GM23248 (cell line): ENCODE measurements around the gene SRSF12. TPM values are rescaled to one million over a fixed set of nuclear protein-coding genes. Genes with fewer than 3 reads are reported as not detected.
"Not testable (repeated sequence)": the region's sequence is repeated elsewhere in the genome, so short reads cannot be mapped to it uniquely, and the experiment has no call there.

Source experiments
- DNase-seq: peaks from one replicate; pipeline ENCODE4 v3.0.0-alpha.2; 2015
- H2AFZ ChIP-seq: fragments of 200-600 bp; sonication (generic); 2 replicates; pipeline ENCODE4 v1.6.1; 2016; ENCODE audit warnings: antibody characterized with exemption
- H3F3A ChIP-seq: fragments of 200-600 bp; sonication (generic); 2 replicates; pipeline ENCODE4 v1.6.1; 2016; ENCODE audit warnings: mild to moderate bottlenecking, antibody characterized with exemption, mixed run types; ENCODE audit not compliant: insufficient read depth
- H3K27ac ChIP-seq: fragments of 200-600 bp; sonication (generic); 2 replicates; pipeline ENCODE4 v1.5.1; 2016; ENCODE audit warnings: mild to moderate bottlenecking
- H3K27me3 ChIP-seq: fragments of 200-600 bp; sonication (generic); replicated peaks from 2 replicates; pipeline ENCODE4 v1.6.1; 2016; ENCODE audit warnings: mild to moderate bottlenecking; ENCODE audit not compliant: insufficient read depth
- H3K36me3 ChIP-seq: fragments of 200-600 bp; sonication (generic); 2 replicates; pipeline ENCODE4 v1.6.1; 2016; ENCODE audit warnings: low read depth, mild to moderate bottlenecking
- H3K4me1 ChIP-seq: fragments of 200-600 bp; sonication (generic); 2 replicates; pipeline ENCODE4 v1.6.1; 2016; ENCODE audit warnings: mild to moderate bottlenecking; ENCODE audit not compliant: insufficient read depth
- H3K4me2 ChIP-seq: fragments of 200-600 bp; sonication (generic); one replicate; pipeline ENCODE4 v1.6.1; 2016; ENCODE audit warnings: mild to moderate bottlenecking; ENCODE audit not compliant: unreplicated experiment
- H3K4me3 ChIP-seq: fragments of 200-600 bp; sonication (generic); 2 replicates; pipeline ENCODE4 v1.5.1; 2016; ENCODE audit warnings: mild to moderate bottlenecking
- H3K79me2 ChIP-seq: fragments of 200-600 bp; sonication (generic); 2 replicates; pipeline ENCODE4 v1.6.1; 2016; ENCODE audit warnings: mild to moderate bottlenecking; ENCODE audit not compliant: insufficient read depth
- H3K9ac ChIP-seq: fragments of 200-600 bp; sonication (generic); 2 replicates; pipeline ENCODE4 v1.6.1; 2016; ENCODE audit warnings: mild to moderate bottlenecking
- H3K9me2 ChIP-seq: fragments of 200-600 bp; sonication (generic); 2 replicates; pipeline ENCODE4 v1.6.1; 2016; ENCODE audit warnings: mixed run types, mild to moderate bottlenecking, moderate library complexity; ENCODE audit not compliant: insufficient read depth
- H3K9me3 ChIP-seq: fragments of 200-600 bp; sonication (generic); one replicate; pipeline ENCODE4 v1.6.1; 2017; ENCODE audit warnings: low read depth
- H4K20me1 ChIP-seq: fragments of 200-600 bp; sonication (generic); 2 replicates; pipeline ENCODE4 v1.6.0; 2016; ENCODE audit not compliant: insufficient read depth
- EZH2 ChIP-seq: fragments of 200-600 bp; sonication (generic); IDR thresholded peaks from 2 replicates; pipeline ENCODE4 v1.6.1; 2018; ENCODE audit warnings: antibody characterized with exemption, mild to moderate bottlenecking; ENCODE audit not compliant: insufficient read depth, poor library complexity, severe bottlenecking
- EZH2phosphoT487 ChIP-seq: fragments of 200-600 bp; sonication (generic); IDR thresholded peaks from 2 replicates; pipeline ENCODE4 v1.6.1; 2018; ENCODE audit warnings: antibody characterized with exemption, moderate library complexity, mild to moderate bottlenecking, low read depth; ENCODE audit not compliant: insufficient read depth
- WGBS, 2 experiments: methylation state at CpG; one replicate each; pipeline ENCODE4 v1.1.6; 2015 to 2017; ENCODE audit warnings: low lambda C conversion rate in 2 of 2, low coverage in 1 of 2; ENCODE audit errors: missing lambda C conversion rate in 2 of 2; 5-methylcytosine and 5-hydroxymethylcytosine counted together
- in situ Hi-C: fragments of 300-500 bp; cut with MboI; formaldehyde crosslinking; loops from 2 replicates; pipeline ENCODE4 v1.15.0; 2020
- polyA plus RNA-seq: library from polyadenylated mRNA; unstranded; fragments of >200 nt; fragmentation: Nextera tagmentation; extraction: Ambion mirVana; gene quantifications from 2 replicates; pipeline ENCODE4 v1.2.1, GENCODE V29; 2016
- total RNA-seq: library from RNA; depleted of rRNA; stranded (reverse); fragments of >200 nt; shearing (Covaris generic); gene quantifications from 2 replicates; pipeline ENCODE4 v1.2.3, GENCODE V29; 2014

Gene SRSF12
- total and polyA plus RNA-seq, 2 experiments from 2014 or later = 0.59 to 0.65 TPM

DNA sequence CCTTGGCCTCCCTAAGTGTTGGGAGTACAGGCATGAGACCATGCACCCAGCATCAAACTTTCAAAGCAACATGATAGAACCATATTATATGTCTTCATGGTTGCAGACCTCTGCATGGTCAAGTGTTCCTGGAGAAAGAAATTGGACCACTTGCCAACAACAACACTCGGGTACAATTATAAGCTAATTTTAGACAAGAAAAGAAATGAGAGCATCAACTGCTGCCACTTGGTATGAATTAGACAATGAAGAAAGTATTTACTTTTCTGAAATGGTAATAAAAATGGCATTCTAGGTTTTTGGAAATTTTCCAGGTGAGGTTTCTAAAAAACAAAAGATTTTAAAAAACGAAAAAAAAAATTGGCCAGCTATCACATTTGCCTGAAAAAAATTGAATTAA lies 20.3 kb upstream of the SRSF12 start:
- Histone ChIP-seq H3K79me2 (no peaks in the 10 kb centered on the region), H3K9me2 (no peaks in the 10 kb centered on the region), H2AFZ (no peak overlapping the region), H4K20me1 (no peaks in the 10 kb centered on the region), H3K27ac (no peak overlapping the region), H3K9me3 (no peaks in the 10 kb centered on the region), H3F3A (peaks cover 16% of the 10 kb centered on the region), H3K4me3 (no peak overlapping the region), H3K4me2 (no peak overlapping the region), H3K9ac (no peak overlapping the region), H3K4me1 (peaks cover 17% of the 10 kb centered on the region), H3K27me3 (no peaks in the 10 kb centered on the region), H3K36me3 (no peaks in the 10 kb centered on the region)
- in situ Hi-C loops = no loop called here
- 15 to 26% methylated on average over 2 of the region's 2 CpGs for WGBS, 2 experiments
- DNase-seq = no peak
- TF ChIP-seq EZH2 (no peak), EZH2phosphoT487 (no peak)

DNA sequence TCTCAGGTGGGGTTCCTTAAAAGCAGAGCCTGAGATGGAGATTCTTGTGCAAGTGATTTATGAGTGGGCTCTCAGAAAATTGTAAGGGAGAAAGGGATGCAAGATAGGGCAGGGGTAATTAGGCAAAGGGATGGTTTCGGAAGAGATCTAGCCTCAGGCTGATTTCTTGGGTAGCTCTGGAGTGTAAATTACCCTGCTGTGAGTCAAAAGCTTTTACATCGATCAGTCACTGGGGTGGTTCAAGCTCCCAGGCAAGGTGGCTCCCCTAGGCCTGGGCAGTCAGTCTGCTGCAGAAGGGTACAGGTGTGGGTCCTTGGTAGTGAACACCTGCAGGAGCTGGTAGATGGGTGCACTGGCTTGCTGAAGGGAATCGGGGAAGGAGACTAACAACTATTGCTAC lies 16.9 kb upstream of the SRSF12 start:
- no peaks in the 10 kb centered on the region for H3K79me2 ChIP-seq
- no peaks in the 10 kb centered on the region for H3K9me2 ChIP-seq
- no peaks in the 10 kb centered on the region for H4K20me1 ChIP-seq
- whole genome bisulfite sequencing, 2 experiments = 91 to 100% methylated on average over 3 of the region's 3 CpGs
- no peak overlapping the region for H3K4me2 ChIP-seq
- H3K4me1 ChIP-seq = peaks cover 7% of the 10 kb centered on the region
- no peaks in the 10 kb centered on the region for H3K9me3 ChIP-seq
- no peak overlapping the region for H2AFZ ChIP-seq
- no peaks in the 10 kb centered on the region for H3K27me3 ChIP-seq
- no peak overlapping the region for H3K9ac ChIP-seq
- no peak overlapping the region for H3K4me3 ChIP-seq
- H3K27ac ChIP-seq = no peak overlapping the region
- H3K36me3 ChIP-seq = no peaks in the 10 kb centered on the region
- TF ChIP-seq EZH2 (no peak), EZH2phosphoT487 (no peak)
- in situ Hi-C loops = no loop called here
- peaks cover 2% of the 10 kb centered on the region for H3F3A ChIP-seq
- no peak for DNase-seq

DNA sequence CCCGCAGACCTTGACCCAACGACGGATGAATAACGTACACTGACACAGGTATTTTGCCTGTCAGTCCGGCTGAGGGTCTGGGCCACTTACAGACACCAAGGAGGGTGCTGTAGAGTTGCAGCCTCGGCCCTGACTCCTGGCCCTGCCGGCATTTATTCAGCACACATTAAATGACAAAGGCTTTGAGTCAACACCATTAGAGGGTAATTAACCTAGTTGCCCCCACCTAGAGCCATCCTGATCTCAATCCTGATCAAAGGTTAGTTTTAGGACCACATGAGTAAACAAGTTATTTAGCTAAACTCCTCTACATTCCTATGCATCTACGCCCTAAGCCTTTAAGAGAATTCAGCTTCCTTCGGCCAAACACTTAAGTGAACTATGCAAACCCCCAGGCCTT lies 16.1 kb upstream of the SRSF12 start:
- no peak overlapping the region for H3K4me3 ChIP-seq
- H3K4me1 ChIP-seq = no peaks in the 10 kb centered on the region
- WGBS, 2 experiments = 78 to 84% methylated on average over 9 of the region's 9 CpGs
- DNase-seq = no peak
- no peaks in the 10 kb centered on the region for H3K27me3 ChIP-seq
- H3K9ac ChIP-seq = no peak overlapping the region
- TF ChIP-seq EZH2 = no peak
- no peak for TF ChIP-seq EZH2phosphoT487
- H3K4me2 ChIP-seq = no peak overlapping the region
- no peaks in the 10 kb centered on the region for H4K20me1 ChIP-seq
- in situ Hi-C loops = no loop called here
- no peaks in the 10 kb centered on the region for H3K36me3 ChIP-seq
- no peak overlapping the region for H2AFZ ChIP-seq
- H3K9me2 ChIP-seq = no peaks in the 10 kb centered on the region
- H3K9me3 ChIP-seq = no peaks in the 10 kb centered on the region
- no peaks in the 10 kb centered on the region for H3K79me2 ChIP-seq
- H3K27ac ChIP-seq = no peak overlapping the region
- no peaks in the 10 kb centered on the region for H3F3A ChIP-seq

DNA sequence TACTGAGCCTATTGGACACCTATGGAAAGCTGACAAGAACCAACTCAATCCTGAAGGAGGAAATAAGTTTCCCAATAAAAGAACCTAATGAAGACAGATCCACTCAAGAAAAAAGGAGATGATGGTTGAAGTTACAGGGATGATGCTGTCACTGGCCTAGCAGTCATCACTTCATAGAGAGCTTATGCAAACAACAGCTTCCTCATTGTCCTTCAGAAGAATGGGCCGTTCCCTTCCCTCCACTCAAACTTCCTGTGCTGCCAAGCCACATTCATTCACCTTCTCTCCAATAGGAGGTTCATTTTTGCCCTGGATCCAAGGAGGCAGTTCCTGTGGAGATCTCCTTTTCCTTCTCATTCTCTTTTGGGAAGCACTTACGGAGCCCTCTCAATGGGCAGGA lies 14.2 kb upstream of the SRSF12 start:
- no peak overlapping the region for H3K4me2 ChIP-seq
- no peaks in the 10 kb centered on the region for H4K20me1 ChIP-seq
- no peaks in the 10 kb centered on the region for H3F3A ChIP-seq
- TF ChIP-seq EZH2 (no peak), EZH2phosphoT487 (no peak)
- H3K27ac ChIP-seq = no peak overlapping the region
- H3K9ac ChIP-seq = no peak overlapping the region
- no peak for DNase-seq
- no peaks in the 10 kb centered on the region for H3K4me1 ChIP-seq
- no peaks in the 10 kb centered on the region for H3K36me3 ChIP-seq
- H3K79me2 ChIP-seq = no peaks in the 10 kb centered on the region
- H2AFZ ChIP-seq = no peak overlapping the region
- H3K27me3 ChIP-seq = no peaks in the 10 kb centered on the region
- in situ Hi-C loops = no loop called here
- no peaks in the 10 kb centered on the region for H3K9me2 ChIP-seq
- 91 to 92% methylated on average over 2 of the region's 2 CpGs for WGBS, 2 experiments
- no peaks in the 10 kb centered on the region for H3K9me3 ChIP-seq
- no peak overlapping the region for H3K4me3 ChIP-seq

DNA sequence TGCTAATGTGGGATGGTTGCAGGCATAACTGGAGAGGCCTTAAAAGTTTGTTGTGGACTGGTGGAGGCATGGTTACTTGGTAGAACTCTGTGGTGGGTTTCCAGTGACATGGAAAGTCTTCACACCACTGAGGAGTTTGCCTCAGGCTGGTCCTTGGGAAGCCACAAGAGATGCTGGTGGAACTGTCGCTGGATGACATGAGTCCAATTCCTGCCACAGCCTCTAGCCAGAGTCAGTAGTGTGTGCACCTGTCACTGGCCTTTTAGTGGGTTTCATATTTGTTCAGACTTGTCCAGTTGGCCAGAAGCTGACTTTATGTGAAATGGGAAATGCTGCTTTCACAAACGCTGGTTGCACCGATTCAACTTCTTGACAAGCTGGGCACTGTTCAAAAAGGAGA lies 13.7 kb upstream of the SRSF12 start:
- Histone ChIP-seq H3K27ac (no peak overlapping the region), H3K36me3 (no peaks in the 10 kb centered on the region), H3K9ac (no peak overlapping the region), H3K4me1 (no peaks in the 10 kb centered on the region), H2AFZ (no peak overlapping the region), H3K27me3 (no peaks in the 10 kb centered on the region), H3K4me3 (no peak overlapping the region), H3K79me2 (no peaks in the 10 kb centered on the region), H3K9me3 (no peaks in the 10 kb centered on the region), H3K4me2 (no peak overlapping the region), H4K20me1 (no peaks in the 10 kb centered on the region), H3F3A (no peaks in the 10 kb centered on the region), H3K9me2 (no peaks in the 10 kb centered on the region)
- in situ Hi-C loops = no loop called here
- no peak for DNase-seq
- TF ChIP-seq EZH2 = no peak
- no peak for TF ChIP-seq EZH2phosphoT487
- 89 to 92% methylated on average over 3 of the region's 3 CpGs for WGBS, 2 experiments

DNA sequence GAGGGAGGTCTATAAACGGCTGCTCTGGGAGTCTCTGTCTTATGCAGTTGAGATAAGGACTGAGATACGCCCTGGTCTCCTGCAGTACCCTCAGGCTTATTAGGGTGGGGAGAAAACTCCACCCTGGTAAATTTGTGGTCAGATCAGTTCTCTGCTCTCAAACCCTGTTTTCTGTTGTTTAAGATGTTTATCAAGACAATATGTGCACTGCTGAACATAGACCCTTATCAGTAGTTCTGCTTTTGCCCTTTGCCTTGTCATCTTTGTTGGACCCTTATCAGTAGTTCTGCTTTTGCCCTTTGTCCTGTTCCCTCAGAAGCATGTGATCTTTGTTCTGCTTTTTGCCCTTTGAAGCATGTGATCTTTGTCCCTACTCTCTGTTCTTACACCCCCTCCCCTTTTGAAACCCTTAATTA lies 10.4 kb upstream of the SRSF12 start:
- DNase-seq, H3K36me3 ChIP-seq, H3K9me2 ChIP-seq, H3K79me2 ChIP-seq, in situ Hi-C loops, H3F3A ChIP-seq, H3K4me3 ChIP-seq, H3K4me2 ChIP-seq, H3K9ac ChIP-seq, H4K20me1 ChIP-seq, H3K27me3 ChIP-seq, H3K4me1 ChIP-seq, H3K9me3 ChIP-seq, H2AFZ ChIP-seq, H3K27ac ChIP-seq: not testable (repeated sequence)
- 79 to 86% methylated on average over 2 of the region's 2 CpGs for WGBS, 2 experiments
